Measurements from ENCODE around the gene HOOK1.

Gene HOOK1

GRCh38 chr1:59814901-59815825, at the start of gene HOOK1:
HOOK1 (plus strand) TSS chr1:59814949; CDS start chr1:59815118, 169 bp downstream.
- DNase-seq, result no peak

- DNase-seq, result peak; percentile 3
These were observed 49.6 kb upstream of the HOOK1 start for GRCh38 chr1:59765011-59765730.

GRCh38 chr1:59766227-59766855, 48.4 kb upstream of the HOOK1 start:
- no peak for DNase-seq

GRCh38 chr1:59767119-59767518, 47.6 kb upstream of the HOOK1 start:
- no peak for DNase-seq

- no peak for DNase-seq
These were observed 45.7 kb upstream of the HOOK1 start for GRCh38 chr1:59768792-59769735.

- DNase-seq, result no peak
These were observed 45.0 kb upstream of the HOOK1 start for GRCh38 chr1:59769736-59770095.

GRCh38 chr1:59771361-59771760, 43.4 kb upstream of the HOOK1 start:
- no peak for DNase-seq

- DNase-seq, result no peak
These were observed 39.3 kb upstream of the HOOK1 start for GRCh38 chr1:59775480-59775879.

- no peak for DNase-seq
These were observed 37.5 kb upstream of the HOOK1 start for GRCh38 chr1:59776960-59777852.

- DNase-seq, result peak; percentile 45
These were observed 34.8 kb upstream of the HOOK1 start for GRCh38 chr1:59779949-59780348.

GRCh38 chr1:59788825-59789224, 25.9 kb upstream of the HOOK1 start:
- DNase-seq, result no peak

- DNase-seq, result no peak
These were observed 16.1 kb upstream of the HOOK1 start for GRCh38 chr1:59798600-59798999.

- DNase-seq, result peak; percentile 59
These were observed 11.2 kb upstream of the HOOK1 start for GRCh38 chr1:59803458-59804038.

GRCh38 chr1:59804301-59804700, 10.4 kb upstream of the HOOK1 start:
- DNase-seq, result no peak

- DNase-seq, result no peak
These were observed 9.2 kb upstream of the HOOK1 start for GRCh38 chr1:59805554-59805953.

GRCh38 chr1:59814180-59814900, 409 bp upstream of the HOOK1 start:
- peak; percentile 89 for DNase-seq

- no peak for DNase-seq
These were observed 1.1 kb downstream of the HOOK1 start for GRCh38 chr1:59815892-59816291.

- DNase-seq, result no peak
These were observed 1.6 kb downstream of the HOOK1 start for GRCh38 chr1:59816318-59816878.

- no peak for DNase-seq
These were observed 5.1 kb downstream of the HOOK1 start for GRCh38 chr1:59819566-59820438.

Measured in hematopoietic multipotent progenitor cell treated with erythropoietin and hydrocortisone succinate and interleukin-3 and kit ligand, for 8 days (in vitro differentiated cells).